Measurements from ENCODE around the gene MT1A.

The MT1A gene

DNA sequence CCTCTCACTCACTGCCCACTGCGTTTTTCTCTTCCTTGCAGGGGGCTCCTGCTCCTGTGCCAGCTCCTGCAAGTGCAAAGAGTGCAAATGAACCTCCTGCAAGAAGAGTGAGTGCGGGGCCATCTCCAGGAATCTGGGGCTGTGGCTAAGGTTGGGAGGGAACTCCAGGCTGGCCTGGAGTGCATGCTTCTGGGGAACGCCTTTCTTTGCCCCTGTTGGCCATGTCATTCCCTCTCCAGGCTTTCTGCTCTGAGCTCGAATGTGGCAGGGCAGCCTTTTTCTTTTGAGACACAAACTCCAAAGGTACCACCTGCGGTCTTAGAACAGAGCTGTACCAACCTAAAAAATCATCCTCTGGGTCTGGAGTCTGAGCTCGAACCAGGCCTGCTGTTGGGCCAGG is 20.3 kb upstream of the MT1A start:
- no peak for TF ChIP-seq GATA2 (IDR thresholded peaks at IDR 0.05; ENCODE audit: low read depth, low read length)
- TF ChIP-seq GATA3 (IDR thresholded peaks at IDR 0.05; ENCODE audit: low read depth, low read length): no peak

DNA sequence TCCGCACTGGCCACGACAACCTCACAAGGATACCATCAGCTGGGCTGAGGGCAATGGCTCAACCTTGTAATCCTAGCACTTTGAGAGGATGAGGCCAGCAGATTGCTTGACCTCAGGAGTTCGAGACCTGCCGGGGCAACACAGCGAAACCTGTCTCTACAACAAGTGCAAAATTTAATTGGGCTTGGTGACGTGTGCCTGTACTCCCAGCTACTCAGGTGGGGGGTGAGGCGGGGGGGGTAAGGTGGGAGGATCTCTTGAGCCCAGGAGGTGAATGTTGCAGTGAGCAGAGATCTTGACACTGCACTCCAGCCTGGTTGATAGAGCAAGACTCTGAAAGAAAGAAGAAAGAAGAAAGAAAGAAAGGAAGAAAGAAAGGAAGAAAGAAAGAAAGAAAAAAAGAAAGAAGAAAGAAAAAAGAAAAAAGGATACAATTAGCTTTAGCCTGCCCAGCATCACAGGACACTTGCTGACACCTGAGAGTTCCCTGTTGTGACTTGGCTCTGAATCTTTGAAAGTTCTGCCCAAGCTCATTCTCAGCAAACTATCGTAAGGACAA is 18.0 kb upstream of the MT1A start:
- TF ChIP-seq GATA2 (IDR thresholded peaks at IDR 0.05; ENCODE audit: low read depth, low read length) (no peak), GATA3 (IDR thresholded peaks at IDR 0.05; ENCODE audit: low read depth, low read length) (no peak)

DNA sequence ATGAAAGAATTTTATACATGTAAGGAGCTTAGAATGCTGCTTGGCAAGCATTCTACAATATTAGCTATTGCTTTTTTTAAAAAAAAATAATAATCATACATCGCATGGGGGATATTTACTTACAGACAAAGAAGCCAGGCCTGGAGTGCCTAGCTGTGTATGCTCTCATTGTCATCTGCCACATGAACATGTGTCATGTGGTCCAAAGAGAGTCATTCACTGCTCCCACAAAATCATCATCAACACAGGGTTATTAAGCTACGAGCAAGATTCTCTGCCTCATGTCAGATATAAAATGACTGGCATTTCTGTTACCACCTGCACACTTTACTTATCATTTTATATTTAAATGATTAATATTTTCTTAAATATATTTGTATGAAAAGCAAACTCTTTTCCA is 14.8 kb upstream of the MT1A start:
- no peak for TF ChIP-seq GATA2 (IDR thresholded peaks at IDR 0.05; ENCODE audit: low read depth, low read length)
- TF ChIP-seq GATA3 (IDR thresholded peaks at IDR 0.05; ENCODE audit: low read depth, low read length): no peak

DNA sequence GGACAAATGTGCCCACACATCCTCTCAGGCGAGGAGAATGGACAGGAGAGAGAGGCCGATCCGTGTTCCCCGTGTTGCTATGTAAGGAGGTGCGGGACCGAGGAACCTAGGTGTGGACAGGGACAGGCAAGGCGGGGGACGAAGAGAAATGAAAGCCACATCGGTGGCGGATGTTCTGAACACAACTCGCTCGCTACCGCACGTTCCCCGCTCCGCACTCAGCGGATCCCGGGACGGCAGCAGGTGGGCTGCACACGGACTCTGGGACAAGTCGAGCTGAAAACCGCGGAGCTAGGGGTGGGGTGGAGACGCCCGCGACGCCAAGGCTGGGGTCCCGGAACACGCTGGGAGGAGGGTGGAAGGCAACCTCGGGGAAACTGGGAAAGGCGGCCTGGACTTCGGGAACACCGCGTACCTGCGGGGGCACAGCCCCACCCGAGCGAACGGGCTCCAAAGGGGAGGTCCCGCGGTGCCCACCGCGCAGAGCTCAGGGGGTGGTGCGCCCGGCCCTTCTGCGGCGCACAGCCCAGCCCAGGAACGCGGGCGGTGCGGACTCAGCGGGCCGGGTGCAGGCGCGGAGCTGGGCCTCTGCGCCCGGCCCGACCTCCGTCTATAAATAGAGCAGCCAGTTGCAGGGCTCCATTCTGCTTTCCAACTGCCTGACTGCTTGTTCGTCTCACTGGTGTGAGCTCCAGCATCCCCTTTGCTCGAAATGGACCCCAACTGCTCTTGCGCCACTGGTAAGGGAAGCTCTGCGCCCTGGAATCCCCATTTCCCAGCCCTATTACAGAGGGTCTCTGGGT is 13.1 kb upstream of the MT1A start, which contains the start of gene MT1E:
MT1E (plus strand) TSS at position 642 of the 803 bp plus-strand sequence; CDS start at position 713, 71 bp downstream.
- TF ChIP-seq GATA3 (IDR thresholded peaks at IDR 0.05; ENCODE audit: low read depth, low read length) (no peak), GATA2 (IDR thresholded peaks at IDR 0.05; ENCODE audit: low read depth, low read length) (no peak)

DNA sequence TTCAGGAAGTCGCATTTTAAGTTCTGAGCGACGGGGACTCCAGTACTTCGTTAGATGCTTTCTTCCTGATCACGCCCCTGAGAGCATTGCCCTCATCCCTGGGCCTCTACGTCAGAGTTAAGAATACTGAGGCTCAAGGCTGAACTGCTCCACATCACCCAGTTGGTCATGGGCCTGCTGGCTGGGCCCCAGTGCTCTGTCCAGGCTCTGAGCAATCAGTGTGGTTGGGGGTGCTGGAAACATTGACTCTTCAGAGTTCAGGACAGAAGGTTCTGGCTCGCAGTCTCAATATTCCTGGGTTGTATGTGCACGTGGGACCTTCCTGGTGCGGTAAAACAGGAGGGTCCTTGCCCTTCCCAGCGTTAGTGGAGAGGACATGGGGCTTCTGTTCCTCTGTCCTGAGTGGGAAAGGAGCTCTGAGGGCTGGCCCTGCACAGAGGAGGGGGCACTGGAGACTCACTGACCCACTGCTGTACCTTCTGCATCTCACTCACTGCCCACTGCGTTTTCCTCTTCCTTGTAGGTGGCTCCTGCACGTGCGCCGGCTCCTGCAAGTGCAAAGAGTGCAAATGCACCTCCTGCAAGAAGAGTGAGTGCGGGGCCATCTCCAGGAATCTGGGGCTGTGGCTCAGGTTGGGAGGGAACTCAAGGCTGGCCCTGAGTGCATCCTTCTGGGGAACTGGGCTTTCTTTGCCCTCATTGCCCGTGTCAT is 12.4 kb upstream of the MT1A start:
- TF ChIP-seq GATA2 (IDR thresholded peaks at IDR 0.05; ENCODE audit: low read depth, low read length) (no peak), GATA3 (IDR thresholded peaks at IDR 0.05; ENCODE audit: low read depth, low read length) (no peak)

DNA sequence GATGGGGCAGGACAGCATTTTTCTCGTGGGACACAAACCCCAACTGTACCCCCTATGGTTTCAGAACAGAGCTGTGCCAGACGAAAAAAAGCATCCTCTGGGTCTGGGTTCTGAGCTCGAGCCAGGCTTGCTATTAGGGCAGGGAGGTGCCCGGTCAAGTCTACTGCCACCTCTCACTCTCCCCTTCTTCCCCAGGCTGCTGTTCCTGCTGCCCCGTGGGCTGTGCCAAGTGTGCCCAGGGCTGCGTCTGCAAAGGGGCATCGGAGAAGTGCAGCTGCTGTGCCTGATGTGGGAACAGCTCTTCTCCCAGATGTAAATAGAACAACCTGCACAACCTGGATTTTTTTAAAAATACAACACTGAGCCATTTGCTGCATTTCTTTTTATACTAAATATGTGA is 11.8 kb upstream of the MT1A start:
- TF ChIP-seq GATA3 (IDR thresholded peaks at IDR 0.05; ENCODE audit: low read depth, low read length) (no peak), GATA2 (IDR thresholded peaks at IDR 0.05; ENCODE audit: low read depth, low read length) (no peak)

DNA sequence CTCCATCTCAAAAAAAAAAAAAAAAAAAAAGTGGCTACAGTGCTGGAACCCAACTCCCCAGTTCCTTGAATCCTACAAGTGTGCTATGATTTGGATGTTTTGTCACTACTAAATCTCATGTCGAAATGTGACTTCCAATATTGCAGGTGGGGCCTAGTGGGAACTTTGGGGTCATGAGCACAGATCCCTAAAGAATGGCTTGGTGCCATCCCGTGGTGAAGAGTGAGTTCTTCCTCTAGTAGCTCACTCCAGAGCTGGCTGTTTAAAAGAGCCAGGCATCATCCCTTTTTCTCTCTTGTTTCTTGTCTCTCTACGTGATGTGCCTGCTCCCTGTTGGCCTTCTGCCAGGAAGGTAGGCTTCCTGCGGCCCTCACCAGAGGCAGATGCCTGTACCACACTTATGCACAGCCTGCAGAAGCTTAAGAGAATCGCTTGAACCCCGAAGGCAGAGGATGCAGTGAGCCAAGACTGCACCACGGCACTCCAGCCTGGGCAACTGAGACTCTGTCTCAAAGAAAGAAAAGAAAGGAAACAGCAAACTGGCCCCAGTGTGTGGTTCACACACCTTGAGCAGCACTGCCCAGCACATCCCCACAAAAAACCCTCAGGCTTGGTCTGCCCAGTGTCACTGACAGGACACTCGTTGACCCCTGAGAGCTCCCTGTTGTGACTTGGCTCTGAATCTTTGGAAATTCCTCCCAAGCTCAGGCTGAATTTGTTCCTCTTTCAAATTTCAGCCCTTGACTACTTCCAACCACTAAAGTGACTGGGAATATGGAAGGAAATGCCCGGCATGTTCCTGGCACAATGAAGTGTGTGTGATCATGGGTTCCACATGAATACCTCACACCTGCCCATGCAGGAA is 9.7 kb upstream of the MT1A start:
- TF ChIP-seq GATA3 (IDR thresholded peaks at IDR 0.05; ENCODE audit: low read depth, low read length): no peak
- TF ChIP-seq GATA2 (IDR thresholded peaks at IDR 0.05; ENCODE audit: low read depth, low read length): no peak

DNA sequence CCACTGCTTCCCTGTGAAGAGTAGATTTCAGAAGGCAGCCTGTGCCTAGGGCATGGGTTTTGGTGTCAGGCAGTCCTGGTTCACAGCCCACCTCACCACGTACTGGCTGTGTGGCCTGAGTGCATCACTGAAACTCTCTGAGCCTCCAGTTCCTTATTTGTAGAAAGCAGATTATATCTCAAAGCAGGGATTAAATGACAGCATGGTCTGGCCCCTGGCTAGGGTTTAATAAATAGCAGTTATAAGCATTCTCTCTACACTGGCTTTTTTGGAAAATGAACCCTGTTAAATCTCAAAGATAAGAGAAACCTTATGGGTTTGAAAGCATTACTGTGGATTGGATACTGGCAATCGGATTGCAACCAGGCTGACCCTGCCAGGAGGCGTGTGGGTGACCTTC is 8.9 kb upstream of the MT1A start:
- TF ChIP-seq GATA3 (IDR thresholded peaks at IDR 0.05; ENCODE audit: low read depth, low read length): peak; percentile 71; the same call in 1 of the 2 replicates
- TF ChIP-seq GATA2 (IDR thresholded peaks at IDR 0.05; ENCODE audit: low read depth, low read length): peak; percentile 82

DNA sequence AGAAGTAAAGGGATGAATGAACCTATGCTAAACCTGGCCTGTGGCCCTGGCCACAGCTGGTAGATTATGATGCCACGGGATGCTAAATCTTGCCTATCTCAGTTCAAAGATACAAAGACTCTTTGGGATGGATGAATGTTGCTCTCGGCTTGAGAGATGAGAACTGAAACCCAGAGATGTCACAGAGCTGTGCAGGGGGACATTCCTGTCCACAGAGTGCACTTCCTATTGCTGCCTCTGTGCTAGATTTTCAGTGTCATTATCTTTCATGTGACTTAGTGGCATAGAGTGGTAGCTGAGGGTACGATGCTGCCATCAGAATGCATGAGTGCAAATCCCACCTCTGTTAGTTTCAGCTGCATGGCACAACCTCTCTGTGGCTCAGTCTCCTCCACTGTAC is 8.3 kb upstream of the MT1A start:
- TF ChIP-seq GATA2 (IDR thresholded peaks at IDR 0.05; ENCODE audit: low read depth, low read length) (no peak), GATA3 (IDR thresholded peaks at IDR 0.05; ENCODE audit: low read depth, low read length) (no peak)

DNA sequence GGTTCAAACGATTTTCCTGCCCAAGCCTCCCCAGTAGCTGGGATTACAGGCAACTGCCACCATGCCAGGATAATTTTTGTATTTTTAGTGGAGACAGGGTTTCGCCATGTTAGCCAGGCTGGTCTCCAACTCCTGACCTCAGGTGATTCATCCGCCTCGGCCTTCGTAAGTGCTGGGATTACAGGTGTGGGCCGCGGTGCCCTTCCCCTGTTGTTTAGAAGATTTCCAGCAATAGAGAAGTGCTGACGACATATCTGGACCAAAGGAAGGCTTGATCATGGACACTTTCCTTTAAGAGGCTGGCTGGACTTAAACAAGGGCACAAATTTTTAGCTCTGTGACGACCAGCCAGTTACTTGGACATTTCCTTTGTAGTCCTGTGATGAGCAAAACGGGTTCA is 7.3 kb upstream of the MT1A start:
- TF ChIP-seq GATA3 (IDR thresholded peaks at IDR 0.05; ENCODE audit: low read depth, low read length): no peak
- no peak for TF ChIP-seq GATA2 (IDR thresholded peaks at IDR 0.05; ENCODE audit: low read depth, low read length)

DNA sequence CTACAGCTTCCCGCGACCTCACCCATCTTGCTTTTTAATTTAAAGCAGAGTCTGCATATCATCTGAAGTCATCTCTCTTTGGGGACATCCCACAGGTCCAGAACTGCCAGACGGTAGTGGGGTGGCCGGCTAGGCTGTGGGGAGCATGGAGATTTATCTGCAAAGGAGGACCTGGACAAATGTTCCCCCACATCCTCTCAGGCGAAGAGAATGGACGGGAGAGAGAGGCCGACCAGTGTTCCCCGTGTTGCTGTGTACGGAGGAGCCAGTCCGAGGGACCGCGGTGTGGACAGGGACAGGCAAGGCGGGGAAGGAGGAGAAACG is 6.7 kb upstream of the MT1A start:
- TF ChIP-seq GATA3 (IDR thresholded peaks at IDR 0.05; ENCODE audit: low read depth, low read length) (no peak), GATA2 (IDR thresholded peaks at IDR 0.05; ENCODE audit: low read depth, low read length) (no peak)

DNA sequence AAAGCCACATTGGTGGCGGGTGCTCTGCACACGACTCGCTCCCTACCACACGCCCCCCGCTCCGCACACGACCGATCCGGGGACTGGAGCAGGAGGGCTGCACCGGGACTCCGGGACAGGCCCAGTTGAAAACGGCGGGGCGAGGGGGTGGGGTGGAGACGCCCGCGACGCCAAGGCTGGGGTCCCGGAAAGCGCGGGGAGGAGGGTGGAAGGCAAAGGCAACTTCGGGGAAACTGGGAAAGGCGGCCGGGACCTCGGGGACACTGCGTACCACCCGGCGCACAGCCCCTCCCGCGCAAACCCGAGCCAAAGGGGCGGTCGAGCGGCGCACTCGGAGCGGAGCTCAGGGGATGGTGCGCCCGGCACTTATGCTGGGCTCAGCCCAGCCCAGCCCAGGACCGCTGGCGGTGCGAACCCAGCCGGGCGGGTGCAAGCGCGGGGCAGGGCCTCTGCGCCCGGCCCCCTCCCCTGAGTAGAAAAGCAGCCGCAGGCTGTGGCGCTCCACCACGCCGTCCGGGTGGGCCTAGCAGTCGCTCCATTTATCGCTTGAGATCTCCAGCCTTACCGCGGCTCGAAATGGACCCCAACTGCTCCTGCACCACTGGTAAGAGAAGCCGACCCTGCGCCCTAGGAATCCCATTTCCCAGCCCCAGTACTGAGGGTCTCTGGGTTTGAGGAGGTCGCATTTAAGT is 6.2 kb upstream of the MT1A start, which contains the start of gene MT1M:
MT1M (plus strand) TSS at position 504 of the 692 bp plus-strand sequence; CDS start at position 577, 73 bp downstream.
- TF ChIP-seq GATA2 (IDR thresholded peaks at IDR 0.05; ENCODE audit: low read depth, low read length): peak; percentile 34
- no peak for TF ChIP-seq GATA3 (IDR thresholded peaks at IDR 0.05; ENCODE audit: low read depth, low read length)

DNA sequence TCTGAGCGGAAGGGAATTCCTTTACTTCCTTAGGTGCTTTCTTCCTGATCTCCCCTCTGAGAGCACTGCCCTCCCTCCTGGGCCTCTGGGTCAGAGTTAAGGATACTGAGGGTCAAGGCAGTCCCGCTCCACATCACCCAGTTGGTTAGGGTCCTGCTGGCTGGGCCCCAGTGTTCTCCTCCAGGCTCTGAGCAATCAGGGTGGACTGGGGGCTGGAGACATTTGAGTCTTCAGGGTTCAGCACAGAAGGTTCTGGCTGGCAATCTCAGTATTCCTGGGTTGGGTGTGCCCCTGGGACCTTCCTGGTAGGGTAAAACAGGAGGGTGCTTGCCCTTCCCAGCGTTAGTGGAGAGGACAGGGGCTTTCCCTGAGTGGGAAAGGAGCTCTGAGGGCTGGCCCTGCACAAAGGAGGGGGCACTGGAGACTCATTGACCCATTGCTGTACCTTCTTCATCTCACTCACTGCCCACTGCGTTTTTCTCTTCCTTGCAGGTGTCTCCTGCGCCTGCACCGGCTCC is 5.6 kb upstream of the MT1A start:
- TF ChIP-seq GATA3 (IDR thresholded peaks at IDR 0.05; ENCODE audit: low read depth, low read length) (no peak), GATA2 (IDR thresholded peaks at IDR 0.05; ENCODE audit: low read depth, low read length) (no peak)
